Spleen (tissue), 7 donors: ENCODE results near the gene PRKG1.

Source experiments
- POLR2A ChIP-seq, 3 donors: fragments of 450-650 bp; IDR thresholded peaks; one replicate each; pipeline ENCODE4 v1.5.1; 2017; ENCODE audit warnings: antibody characterized with exemption in 3 of 3, mild to moderate bottlenecking in 1 of 3
- POLR2AphosphoS5 ChIP-seq, 3 donors: sonication (generic); formaldehyde crosslinking; IDR thresholded peaks; one replicate each; pipeline ENCODE4 v1.5.1; 2017; ENCODE audit warnings: antibody characterized with exemption in 3 of 3
- TF ChIP-seq, protein P1 (sequence below), 11 experiments: fragments of 200-600 bp in 7 of 11; fragments of 450-650 bp in 4 of 11; sonication (generic) in 4 of 11; IDR thresholded peaks in 8 of 11; conservative IDR thresholded peaks in 3 of 11; 1 replicate in 7 of 11; 2 replicates in 4 of 11; pipeline versions ENCODE4 v1.4.0 to v1.8.0; 2016 to 2021; ENCODE audit warnings: antibody characterized with exemption in 11 of 11, inconsistent platforms in 4 of 11, mild to moderate bottlenecking in 1 of 11
- donor health status: DM: no; HTN: no; CAD: no; lungs with moderate emphysema.
- donor health status: DM: no; HTN: no; CAD: no.
- donor health status: DM: no; HTN: no; CAD: no.

DNA sequence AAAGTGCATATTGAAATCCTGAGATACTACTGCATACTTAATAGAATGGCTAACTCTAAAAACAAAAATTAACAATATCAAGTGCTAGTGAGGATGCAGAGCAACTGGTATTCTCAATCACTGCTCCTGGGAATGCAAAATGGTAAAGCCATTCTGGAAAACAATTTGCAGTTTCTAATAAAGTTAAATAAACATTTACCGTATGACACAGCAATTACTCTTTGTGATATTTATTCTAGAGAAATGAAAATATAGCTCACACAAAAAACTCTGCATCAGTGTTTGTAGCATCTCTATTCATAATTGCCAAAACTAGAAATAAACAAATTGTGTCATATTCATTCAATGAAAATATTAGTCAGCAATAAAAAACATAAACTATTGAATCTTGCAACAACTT is 984.8 kb downstream of the PRKG1 start:
- TF ChIP-seq, protein P1, sequence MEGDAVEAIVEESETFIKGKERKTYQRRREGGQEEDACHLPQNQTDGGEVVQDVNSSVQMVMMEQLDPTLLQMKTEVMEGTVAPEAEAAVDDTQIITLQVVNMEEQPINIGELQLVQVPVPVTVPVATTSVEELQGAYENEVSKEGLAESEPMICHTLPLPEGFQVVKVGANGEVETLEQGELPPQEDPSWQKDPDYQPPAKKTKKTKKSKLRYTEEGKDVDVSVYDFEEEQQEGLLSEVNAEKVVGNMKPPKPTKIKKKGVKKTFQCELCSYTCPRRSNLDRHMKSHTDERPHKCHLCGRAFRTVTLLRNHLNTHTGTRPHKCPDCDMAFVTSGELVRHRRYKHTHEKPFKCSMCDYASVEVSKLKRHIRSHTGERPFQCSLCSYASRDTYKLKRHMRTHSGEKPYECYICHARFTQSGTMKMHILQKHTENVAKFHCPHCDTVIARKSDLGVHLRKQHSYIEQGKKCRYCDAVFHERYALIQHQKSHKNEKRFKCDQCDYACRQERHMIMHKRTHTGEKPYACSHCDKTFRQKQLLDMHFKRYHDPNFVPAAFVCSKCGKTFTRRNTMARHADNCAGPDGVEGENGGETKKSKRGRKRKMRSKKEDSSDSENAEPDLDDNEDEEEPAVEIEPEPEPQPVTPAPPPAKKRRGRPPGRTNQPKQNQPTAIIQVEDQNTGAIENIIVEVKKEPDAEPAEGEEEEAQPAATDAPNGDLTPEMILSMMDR (IDR thresholded peaks at IDR 0.05 in 8 of 11, conservative IDR thresholded peaks at IDR 0.05 in 3 of 11): no peak
- TF ChIP-seq POLR2A (IDR thresholded peaks at IDR 0.05) (no peak), POLR2AphosphoS5 (IDR thresholded peaks at IDR 0.05) (no peak)
